Stimulated activated CD4-positive, alpha-beta T cell treated with anti-CD3 and anti-CD28 coated beads, Interleukin-15, amount 100 ng/mL, for 1 hour (primary cell): Measurements from ENCODE around the gene AGAP5.
"Not testable (repeated sequence)": the region's sequence is repeated elsewhere in the genome, so short reads cannot be mapped to it uniquely, and the experiment has no call there.

Experiments used
- DNase-seq, 2 donors: peaks; one replicate each; pipeline ENCODE4 v3.0.0-alpha.2; 2020; ENCODE audit warnings: low read depth in 1 of 2, low spot score in 1 of 2

The AGAP5 gene

GRCh38 chr10:73662705-73663104 is 35.2 kb downstream of the AGAP5 start:
- DNase-seq: not testable (repeated sequence)

- no peak for DNase-seq
Measured at GRCh38 chr10:73655990-73656298, 42.0 kb downstream of the AGAP5 start, which contains the start of gene SYNPO2L. Gene SYNPO2L (minus strand): TSS chr10:73656029. CDS start chr10:73655922, 107 bp downstream.

- DNase-seq: no peak
Measured at GRCh38 chr10:73655257-73655989, 42.5 kb downstream of the AGAP5 start.

GRCh38 chr10:73653701-73654100 is 44.2 kb downstream of the AGAP5 start:
- no peak for DNase-seq

GRCh38 chr10:73653195-73653594 is 44.7 kb downstream of the AGAP5 start:
- DNase-seq: no peak

GRCh38 chr10:73650537-73651331 is 47.2 kb downstream of the AGAP5 start:
- no peak for DNase-seq

GRCh38 chr10:73649876-73650536 is 47.9 kb downstream of the AGAP5 start:
- no peak for DNase-seq

GRCh38 chr10:73648975-73649829 is 48.7 kb downstream of the AGAP5 start:
- DNase-seq: no peak

GRCh38 chr10:73647875-73648651 is 49.8 kb downstream of the AGAP5 start:
- DNase-seq: no peak

- DNase-seq: no peak
Measured at GRCh38 chr10:73647211-73647874, 50.6 kb downstream of the AGAP5 start.

- DNase-seq: no peak
Measured at GRCh38 chr10:73646598-73647041, 51.3 kb downstream of the AGAP5 start.

- DNase-seq: no peak
Measured at GRCh38 chr10:73645251-73645650, 52.7 kb downstream of the AGAP5 start.

- DNase-seq: no peak
Measured at GRCh38 chr10:73644767-73645166, 53.1 kb downstream of the AGAP5 start.

GRCh38 chr10:73644015-73644743 is 53.7 kb downstream of the AGAP5 start:
- DNase-seq: peak in 1 of 2 donors; percentile 10

- no peak for DNase-seq
Measured at GRCh38 chr10:73643362-73643761, 54.5 kb downstream of the AGAP5 start.

GRCh38 chr10:73641328-73642060 is 56.4 kb downstream of the AGAP5 start, which contains the start of gene MYOZ1:
Gene MYOZ1 (minus strand): TSS chr10:73641474. CDS start chr10:73640017, 1,457 bp downstream.
- no peak for DNase-seq

GRCh38 chr10:73639286-73639685 is 58.6 kb downstream of the AGAP5 start:
- DNase-seq: no peak

GRCh38 chr10:73635781-73636180 is 62.1 kb downstream of the AGAP5 start:
- no peak for DNase-seq
